Measurements from ENCODE around the gene GARIN5B. TPM values are rescaled to one million over a fixed set of nuclear protein-coding genes. Genes with fewer than 3 reads are reported as not detected.
"Not testable (repeated sequence)": the region's sequence is repeated elsewhere in the genome, so short reads cannot be mapped to it uniquely, and the experiment has no call there.

The GARIN5B gene
- total and polyA plus RNA-seq, 2 of the 8 experiments (the other 6 are each of a cell fraction or from before 2014, with no cell fraction given): 0.03 TPM; not detected in 1

DNA sequence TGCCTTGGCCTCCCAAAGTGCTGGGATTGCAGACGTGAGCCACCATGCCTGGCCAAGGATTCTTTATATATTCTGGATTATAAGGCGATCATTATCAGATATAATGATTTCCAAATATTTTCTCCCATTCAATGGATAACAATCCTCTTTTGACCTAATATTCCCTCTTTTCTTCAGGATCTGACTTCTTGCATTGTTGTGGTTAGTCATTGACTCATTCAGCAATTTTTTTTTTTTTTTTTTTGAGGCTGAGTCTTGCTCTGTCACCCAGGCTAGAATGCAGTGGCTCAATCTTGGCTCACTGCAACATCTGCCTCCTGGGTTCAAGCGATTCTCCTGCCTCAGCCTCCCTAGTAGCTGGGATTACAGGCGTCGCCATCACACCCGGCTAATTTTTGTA, 33.3 kb downstream of the GARIN5B start:
- H3K56ac ChIP-seq (replicated peaks; ENCODE audit: insufficient read length, low read depth, low read length); H3K4me1 ChIP-seq (replicated peaks in 1 of 4; ENCODE audit: control insufficient read depth in 3 of 4, insufficient read depth in 4 of 4, low read length in 3 of 4); H3K4me3 ChIP-seq (ENCODE audit: extremely low read depth in 1 of 4, insufficient read depth in 2 of 4, low read depth in 3 of 4, low read length in 4 of 4); H3K18ac ChIP-seq (ENCODE audit: extremely low read depth, low read length); H2AK5ac ChIP-seq (ENCODE audit: low read depth, low read length); H3K27ac ChIP-seq (ENCODE audit: low read depth, low read length); H2BK5ac ChIP-seq (ENCODE audit: low read depth, low read length); H3K27me3 ChIP-seq (replicated peaks in 1 of 4; ENCODE audit: control insufficient read depth in 3 of 4, extremely low read depth in 1 of 4, insufficient read depth in 3 of 4, low read length in 3 of 4); H2BK15ac ChIP-seq (ENCODE audit: low read length); DNase-seq (ENCODE audit: low read depth in 1 of 2, low spot score in 2 of 2); H3K14ac ChIP-seq (ENCODE audit: insufficient read length); H2AFZ ChIP-seq (ENCODE audit: low read length); H3K4me2 ChIP-seq (ENCODE audit: insufficient read depth in 1 of 2, low read depth in 2 of 2, low read length in 2 of 2); H2BK20ac ChIP-seq (ENCODE audit: low read length); H4K5ac ChIP-seq (ENCODE audit: insufficient read length, low read depth, low read length); H4K91ac ChIP-seq (replicated peaks; ENCODE audit: insufficient read length, low read length); H2BK12ac ChIP-seq (ENCODE audit: low read depth, low read length); H3K9ac ChIP-seq (replicated peaks in 1 of 4; ENCODE audit: extremely low read depth in 1 of 4, low read depth in 3 of 4, low read length in 3 of 4); H4K20me1 ChIP-seq (replicated peaks in 1 of 2; ENCODE audit: control insufficient read depth in 1 of 2, insufficient read depth in 2 of 2, low read length in 2 of 2); H3K36me3 ChIP-seq (ENCODE audit: control insufficient read depth in 2 of 4, insufficient read depth in 4 of 4, low read length in 3 of 4); H3K9me3 ChIP-seq (ENCODE audit: insufficient read depth in 2 of 2, low read depth in 1 of 2, low read length in 1 of 2); FAIRE-seq; H3K79me2 ChIP-seq (ENCODE audit: control insufficient read depth in 1 of 2, insufficient read depth in 2 of 2, low read length in 2 of 2); H3K4ac ChIP-seq (replicated peaks; ENCODE audit: insufficient read length, low read depth, low read length); H3K23ac ChIP-seq (ENCODE audit: insufficient read length); H3K79me1 ChIP-seq (ENCODE audit: low read depth, low read length); H4K8ac ChIP-seq (ENCODE audit: extremely low read depth, insufficient read depth, low read length); CTCF ChIA-PET (ENCODE audit: partially characterized antibody); H3K23me2 ChIP-seq (ENCODE audit: low read depth, low read length); H2BK120ac ChIP-seq (replicated peaks; ENCODE audit: low read depth, low read length): not testable (repeated sequence)
- 96% methylated on average over 6 of the region's 6 CpGs; no CpG with 5 or more reads in 1 of the 2 experiments for WGBS, 2 experiments (ENCODE audit: extremely low coverage in 1 of 2, insufficient coverage in 1 of 2, insufficient read length in 1 of 2, insufficient replicate concordance in 2 of 2, low coverage in 1 of 2, low lambda C conversion rate in 2 of 2, missing lambda C conversion rate in 1 of 2)
- POLR2A ChIA-PET (ENCODE audit: partially characterized antibody): interaction anchor here (1.4 to 2.1 kb wide), 2 partner anchors 10 to 17 kb away, joined by 5 to 6 read pairs; partner anchors contain the start of gene KMT5C

Data from H1 (cell line).